ENCODE data around the gene APAF1. TPM values are rescaled to one million over a fixed set of nuclear protein-coding genes. Genes with fewer than 3 reads are reported as not detected.

APAF1 gene
- total and polyA plus RNA-seq, 2 donors (not counting 3 experiments of a cell fraction or from before 2014, with no cell fraction given), result 7.2 to 35.2 TPM

GRCh38 chr12:98638009-98638408 lies 7.1 kb upstream of the APAF1 start:
- POLR2A ChIA-PET, result no interaction called here
- CTCF ChIA-PET, result interaction anchor here (1.3 to 1.8 kb wide), 3 partner anchors 8 to 71 kb away, joined by 4 to 5 read pairs (median 5); no protein-coding TSS in a partner anchor

More at GRCh38 chr12:98638009-98638408, 7.1 kb upstream of the APAF1 start:
- no TSS peak for BruUV-seq (replicated peaks)
- H3K9me3 ChIP-seq (replicated peaks; ENCODE audit: control insufficient read depth, insufficient read depth, low read length), result no peaks in the 10 kb centered on the region
- TF ChIP-seq POLR2AphosphoS5 (IDR thresholded peaks at IDR 0.05; ENCODE audit: insufficient read depth, low read depth, low read length) (no peak), GATA2 (IDR thresholded peaks at IDR 0.05; ENCODE audit: insufficient read depth, insufficient read length, low read depth, low read length) (no peak), MYC (IDR thresholded peaks at IDR 0.05; ENCODE audit: low read depth, low read length) (no peak), CTCF (IDR thresholded peaks at IDR 0.05; ENCODE audit: extremely low read depth in 1 of 2, insufficient read depth in 1 of 2, low read depth in 1 of 2, low read length in 2 of 2) (no peak), EZH2 (IDR thresholded peaks at IDR 0.05; ENCODE audit: borderline replicate concordance, low read depth, low read length, severe bottlenecking) (no peak), MAX (IDR thresholded peaks at IDR 0.05; ENCODE audit: insufficient read depth, insufficient read length) (no peak), JUN (IDR thresholded peaks at IDR 0.05; ENCODE audit: borderline replicate concordance, insufficient read depth, insufficient read length, low read depth) (no peak), FOS (IDR thresholded peaks at IDR 0.05; ENCODE audit: borderline replicate concordance, insufficient read depth, low read length) (no peak), POLR2A (IDR thresholded peaks at IDR 0.05; ENCODE audit: low read depth, low read length) (no peak)
- intact Hi-C loops (cut with micrococcal nuclease), result no loop called here
- H3K79me2 ChIP-seq (ENCODE audit: control insufficient read depth, insufficient read depth, low read length), result peaks cover 77% of the 10 kb centered on the region
- H3K9me1 ChIP-seq (replicated peaks; ENCODE audit: control insufficient read depth, extremely low read depth, insufficient read depth, low read length), result no peaks in the 10 kb centered on the region
- peaks cover 30% of the 10 kb centered on the region for H3K4me1 ChIP-seq (ENCODE audit: control insufficient read depth, extremely low read depth, insufficient read depth, low read length)
- H3K9ac ChIP-seq (replicated peaks; ENCODE audit: extremely low read depth, insufficient read depth, low read length), result no peak overlapping the region
- H3K36me3 ChIP-seq (ENCODE audit: control insufficient read depth in 2 of 2, extremely low read depth in 1 of 2, insufficient read depth in 2 of 2, low read length in 2 of 2), result peaks cover 0 to 2% of the 10 kb centered on the region in 2 experiments
- no peak overlapping the region for H3K4me2 ChIP-seq (ENCODE audit: insufficient read depth, low read length)
- FAIRE-seq (no peak), DNase-seq (ENCODE audit: low read depth, low spot score) (no peak)
- H2AFZ ChIP-seq (ENCODE audit: low read depth, low read length), result no peak overlapping the region
- no peak overlapping the region for H3K27ac ChIP-seq (ENCODE audit: insufficient read depth, low read depth, low read length)
- no peaks in the 10 kb centered on the region for H4K20me1 ChIP-seq (replicated peaks; ENCODE audit: control insufficient read depth, extremely low read depth, insufficient read depth, low read length)
- H3K27me3 ChIP-seq (ENCODE audit: control insufficient read depth in 2 of 2, insufficient read depth in 2 of 2, low read length in 2 of 2), result no peaks in the 10 kb centered on the region
- H3K4me3 ChIP-seq (replicated peaks in 1 of 3; ENCODE audit: insufficient read depth in 1 of 3, low read depth in 1 of 3, low read length in 3 of 3), result no peak overlapping the region
- dilution Hi-C loops (cut with MboI; ENCODE audit: extremely low pct_ligation_motif_present, low sequenced_read_pairs), result no loop called here
